ENCODE data around the gene FCMR. TPM values are rescaled to one million over a fixed set of nuclear protein-coding genes. Genes with fewer than 3 reads are reported as not detected.

Gene FCMR
- total and polyA plus RNA-seq, 2 donors (not counting 1 experiment from before 2014, with no cell fraction given) = 711 to 931 TPM

- H2AFZ ChIP-seq (ENCODE audit: insufficient read depth, low read depth, low read length, poor library complexity, severe bottlenecking) = no peak overlapping the region
- H3K9me3 Mint-ChIP-seq (ENCODE audit: insufficient read depth) = no peaks in the 10 kb centered on the region
- 94% methylated on average over 6 of the region's 10 CpGs for WGBS (ENCODE audit: insufficient coverage)
- H4K20me1 ChIP-seq (ENCODE audit: control insufficient read depth, insufficient read depth, low read length, poor library complexity, severe bottlenecking) = peaks cover 82% of the 10 kb centered on the region
- peak overlapping the region; percentile 64 for H3K4me3 Mint-ChIP-seq
- peak overlapping the region; percentile 49 to 79 for H3K27ac ChIP-seq (ENCODE audit: low read length in 2 of 2)
- no peak overlapping the region for H3K4me2 ChIP-seq (replicated peaks; ENCODE audit: low read depth, low read length, poor library complexity, severe bottlenecking)
- ATAC-seq (ENCODE audit: low read depth) (no peak), DNase-seq (no peak)
- no peaks in the 10 kb centered on the region for H3K27me3 Mint-ChIP-seq
- H3K9me3 ChIP-seq (ENCODE audit: control extremely low read depth in 1 of 3, control insufficient read depth in 2 of 3, insufficient read depth in 1 of 3, low read length in 2 of 3) = no peaks in the 10 kb centered on the region
- POLR2A ChIA-PET = interaction anchor here (1.2 to 1.8 kb wide), 6 partner anchors 14 to 170 kb away, joined by 3 to 8 read pairs (median 6); partner anchors contain the start of gene FCMR
- no peaks in the 10 kb centered on the region for H3K27me3 ChIP-seq (replicated peaks in 1 of 4; ENCODE audit: control extremely low read depth in 1 of 4, control insufficient read depth in 3 of 4, insufficient read depth in 4 of 4, low read length in 3 of 4)
- H3K9ac ChIP-seq (ENCODE audit: low read length) = no peak overlapping the region
- peaks cover 16% of the 10 kb centered on the region for H3K79me2 ChIP-seq (ENCODE audit: control insufficient read depth, insufficient read depth, low read length)
- intact Hi-C loops (cut with micrococcal nuclease) = no loop called here
- no peak overlapping the region for H3K4me3 ChIP-seq (ENCODE audit: control extremely low read depth in 1 of 5, extremely low read depth in 1 of 5, insufficient read depth in 1 of 5, low read depth in 2 of 5, low read length in 4 of 5)
- CTCF ChIA-PET = interaction anchor here (0.7 to 11.6 kb wide), 11 partner anchors 8 to 179 kb away, joined by 3 to 208 read pairs (median 15); partner anchors contain the start of genes FCMR and IL20
- H3K27ac Mint-ChIP-seq = peak overlapping the region; percentile 82
- TF ChIP-seq EZH2 (IDR thresholded peaks at IDR 0.05; ENCODE audit: borderline replicate concordance, insufficient read depth, low read depth, low read length, poor library complexity, severe bottlenecking) (no peak), CTCF (IDR thresholded peaks at IDR 0.05) (no peak)
- peaks cover 75% of the 10 kb centered on the region for H3K4me1 Mint-ChIP-seq
- H3K36me3 ChIP-seq (replicated peaks in 1 of 2; ENCODE audit: control extremely low read depth in 1 of 2, control insufficient read depth in 1 of 2, extremely low read depth in 1 of 2, insufficient read depth in 2 of 2, low read length in 1 of 2) = peaks cover 7 to 68% of the 10 kb centered on the region in 2 experiments
- H3K4me1 ChIP-seq (ENCODE audit: control insufficient read depth in 2 of 2, insufficient read depth in 2 of 2, low read length in 2 of 2) = peaks cover 42 to 56% of the 10 kb centered on the region in 2 donors
Observed at GRCh38 chr1:206904423-206905142, 17.2 kb downstream of the FCMR start.

- Mint-ChIP-seq H3K4me3 (no peak overlapping the region), H3K27me3 (no peaks in the 10 kb centered on the region), H3K4me1 (peaks cover 73% of the 10 kb centered on the region), H3K9me3 (ENCODE audit: insufficient read depth) (no peaks in the 10 kb centered on the region), H3K27ac (peak overlapping the region; percentile 73)
- Histone ChIP-seq H3K4me3 (ENCODE audit: control extremely low read depth in 1 of 5, extremely low read depth in 1 of 5, insufficient read depth in 1 of 5, low read depth in 2 of 5, low read length in 4 of 5) (no peak overlapping the region), H3K27ac (ENCODE audit: low read length in 2 of 2) (peak overlapping the region in 1 of 2 donors; percentile 79), H3K9ac (ENCODE audit: low read length) (no peak overlapping the region), H3K79me2 (ENCODE audit: control insufficient read depth, insufficient read depth, low read length) (peaks cover 9% of the 10 kb centered on the region), H3K4me1 (ENCODE audit: control insufficient read depth in 2 of 2, insufficient read depth in 2 of 2, low read length in 2 of 2) (peaks cover 34 to 49% of the 10 kb centered on the region in 2 donors), H3K9me3 (ENCODE audit: control extremely low read depth in 1 of 3, control insufficient read depth in 2 of 3, insufficient read depth in 1 of 3, low read length in 2 of 3) (no peaks in the 10 kb centered on the region), H3K36me3 (replicated peaks in 1 of 2; ENCODE audit: control extremely low read depth in 1 of 2, control insufficient read depth in 1 of 2, extremely low read depth in 1 of 2, insufficient read depth in 2 of 2, low read length in 1 of 2) (peaks cover 4 to 64% of the 10 kb centered on the region in 2 experiments), H2AFZ (ENCODE audit: insufficient read depth, low read depth, low read length, poor library complexity, severe bottlenecking) (no peak overlapping the region), H4K20me1 (ENCODE audit: control insufficient read depth, insufficient read depth, low read length, poor library complexity, severe bottlenecking) (peaks cover 73% of the 10 kb centered on the region), H3K4me2 (replicated peaks; ENCODE audit: low read depth, low read length, poor library complexity, severe bottlenecking) (no peak overlapping the region), H3K27me3 (replicated peaks in 1 of 4; ENCODE audit: control extremely low read depth in 1 of 4, control insufficient read depth in 3 of 4, insufficient read depth in 4 of 4, low read length in 3 of 4) (no peaks in the 10 kb centered on the region)
- WGBS (ENCODE audit: insufficient coverage) = 100% methylated on average over 1 of the region's 2 CpGs
- POLR2A ChIA-PET = interaction anchor here (2.1 kb wide), 1 partner anchor 8 kb away, joined by 14 read pairs; no protein-coding TSS in a partner anchor
- ATAC-seq (ENCODE audit: low read depth) (no peak), DNase-seq (no peak)
- intact Hi-C loops (cut with micrococcal nuclease) = no loop called here
- TF ChIP-seq CTCF (IDR thresholded peaks at IDR 0.05) (no peak), EZH2 (IDR thresholded peaks at IDR 0.05; ENCODE audit: borderline replicate concordance, insufficient read depth, low read depth, low read length, poor library complexity, severe bottlenecking) (no peak)
- CTCF ChIA-PET = interaction anchor here (3.3 to 11.6 kb wide), 3 partner anchors 8 to 39 kb away, joined by 15 to 208 read pairs (median 22); partner anchors contain the start of gene IL20
Observed at GRCh38 chr1:206903687-206904086, 18.1 kb downstream of the FCMR start.

All from B cell (primary cell).